ENCODE results near the gene ZNF853.
"Not testable (repeated sequence)": the region's sequence is repeated elsewhere in the genome, so short reads cannot be mapped to it uniquely, and the experiment has no call there.

The ZNF853 gene

GRCh38 chr7:6653071-6654003 lies 37.9 kb downstream of the ZNF853 start:
- DNase-seq, result no peak

GRCh38 chr7:6654113-6654841 lies 38.9 kb downstream of the ZNF853 start:
- no peak for DNase-seq

GRCh38 chr7:6654842-6655610 lies 39.6 kb downstream of the ZNF853 start:
- DNase-seq, result no peak

- DNase-seq, result no peak
These were observed 40.4 kb downstream of the ZNF853 start for GRCh38 chr7:6655636-6656385.

GRCh38 chr7:6656413-6656812 lies 41.0 kb downstream of the ZNF853 start:
- no peak for DNase-seq

- DNase-seq, result no peak
These were observed 43.4 kb downstream of the ZNF853 start for GRCh38 chr7:6658618-6659345.

GRCh38 chr7:6670851-6671250 lies 55.4 kb downstream of the ZNF853 start:
- not testable (repeated sequence) for DNase-seq

Data from stimulated activated CD4-positive, alpha-beta T cell treated with anti-CD3 and anti-CD28 coated beads, Interleukin-12 subunit alpha, Interleukin-12 subunit beta, amount 100 ng/mL, for 4 hours (primary cell).